ENCODE data around the gene ZBTB7C. TPM values are rescaled to one million over a fixed set of nuclear protein-coding genes. Genes with fewer than 3 reads are reported as not detected.

The ZBTB7C gene
- total and polyA plus RNA-seq, 2 of the 4 experiments (the other 2 are of a cell fraction) = not detected

- Histone ChIP-seq H3K4me1 (ENCODE audit: control insufficient read depth, insufficient read depth, low read length) (no peaks in the 10 kb centered on the region), H3K9ac (ENCODE audit: low read depth, low read length) (no peak overlapping the region), H3K4ac (ENCODE audit: low read depth, low read length) (no peak overlapping the region), H3K9me1 (ENCODE audit: insufficient read depth, low read length) (no peaks in the 10 kb centered on the region), H4K5ac (ENCODE audit: low read depth, low read length) (no peak overlapping the region), H2BK20ac (ENCODE audit: low read depth, low read length) (no peak overlapping the region), H3K23ac (ENCODE audit: low read depth, low read length) (no peak overlapping the region), H3K27ac (ENCODE audit: insufficient read depth, low read length) (no peak overlapping the region), H2AFZ (replicated peaks; ENCODE audit: low read length, poor library complexity) (no peak overlapping the region), H2AK9ac (replicated peaks; ENCODE audit: low read depth, low read length, poor library complexity) (no peak overlapping the region), H3K36me3 (ENCODE audit: control insufficient read depth, insufficient read depth, low read length) (no peaks in the 10 kb centered on the region), H3K27me3 (ENCODE audit: control insufficient read depth, insufficient read depth, low read length) (peaks cover 4% of the 10 kb centered on the region), H3K9me3 (ENCODE audit: control insufficient read depth, insufficient read depth, low read length) (no peaks in the 10 kb centered on the region), H2BK5ac (ENCODE audit: low read depth, low read length, poor library complexity, severe bottlenecking) (no peak overlapping the region), H4K8ac (ENCODE audit: low read depth in 2 of 2, low read length in 2 of 2) (no peak overlapping the region), H3K56ac (ENCODE audit: extremely low read depth, insufficient read depth, low read length) (no peak overlapping the region), H3K79me1 (ENCODE audit: low read depth in 1 of 2, low read length in 2 of 2) (no peaks in the 10 kb centered on the region), H4K91ac (ENCODE audit: insufficient read depth, low read depth, low read length) (no peak overlapping the region), H3K14ac (replicated peaks; ENCODE audit: low read depth, low read length) (no peak overlapping the region), H3K4me3 (ENCODE audit: insufficient read depth, low read depth, low read length) (no peak overlapping the region), H2AK5ac (ENCODE audit: low read depth, low read length) (no peak overlapping the region), H2BK120ac (ENCODE audit: low read depth, low read length) (no peak overlapping the region), H3K18ac (ENCODE audit: low read depth, low read length) (no peak overlapping the region), H3K4me2 (ENCODE audit: low read depth, low read length) (no peak overlapping the region), H4K20me1 (ENCODE audit: insufficient read depth, low read length) (no peaks in the 10 kb centered on the region), H2BK15ac (ENCODE audit: low read depth, low read length) (no peak overlapping the region)
- in situ Hi-C loops (cut with MboI; ENCODE audit: low sequenced_read_pairs) = no loop called here
- DNase-seq (no peak), ATAC-seq (ENCODE audit: low read depth) (no peak)
- no peak for TF ChIP-seq RFX5 (IDR thresholded peaks at IDR 0.05; ENCODE audit: low read depth, low read length)
- no peak for TF ChIP-seq FOS (IDR thresholded peaks at IDR 0.05; ENCODE audit: low read depth, low read length)
- no peak for TF ChIP-seq CTCF (conservative IDR thresholded peaks at IDR 0.05; ENCODE audit: low read depth, low read length)
- no peak for TF ChIP-seq MAZ (IDR thresholded peaks at IDR 0.05; ENCODE audit: borderline replicate concordance, low read depth, low read length)
- TF ChIP-seq MAFK (IDR thresholded peaks at IDR 0.05; ENCODE audit: low read depth, low read length) = no peak
- no peak for TF ChIP-seq CHD1 (IDR thresholded peaks at IDR 0.05; ENCODE audit: low read depth, low read length)
- TF ChIP-seq NFE2L2 (IDR thresholded peaks at IDR 0.05; ENCODE audit: low read depth, low read length) = no peak
- TF ChIP-seq BHLHE40 (IDR thresholded peaks at IDR 0.05; ENCODE audit: low read depth, low read length) = no peak
- TF ChIP-seq MXI1 (IDR thresholded peaks at IDR 0.05; ENCODE audit: borderline replicate concordance, low read depth, low read length) = no peak
- TF ChIP-seq USF2 (IDR thresholded peaks at IDR 0.05; ENCODE audit: low read depth, low read length) = no peak
- 43% methylated on average over 1 of the region's 11 CpGs; no CpG with 5 or more reads in 1 of the 2 experiments for WGBS, 2 experiments (ENCODE audit: extremely low coverage in 2 of 2, insufficient read length in 1 of 2)
- intact Hi-C loops (cut with micrococcal nuclease) = no loop called here
- BruUV-seq (replicated peaks) = no TSS peak
- dilution Hi-C loops (cut with HindIII; ENCODE audit: low sequenced_read_pairs, unreplicated experiment) = no loop called here
- CTCF ChIA-PET = no interaction called here
- POLR2A ChIA-PET (ENCODE audit: unreplicated experiment) = no interaction called here
Measured at GRCh38 chr18:48068916-48069445, 340.2 kb downstream of the ZBTB7C start.
